Subcutaneous abdominal adipose tissue (tissue), 5 donors: ENCODE measurements around the gene PHTF1.
"Not testable (repeated sequence)": the region's sequence is repeated elsewhere in the genome, so short reads cannot be mapped to it uniquely, and the experiment has no call there.

Experiments used
- H3K27ac ChIP-seq: one replicate; pipeline ENCODE4 v1.7.0; 2013; ENCODE audit warnings: low read depth, mild to moderate bottlenecking, inconsistent platforms, low read length, moderate library complexity
- H3K27me3 ChIP-seq, 5 donors: one replicate each; pipeline ENCODE4 v1.7.0; 2013; ENCODE audit warnings: low read length in 5 of 5, inconsistent platforms in 1 of 5; ENCODE audit not compliant: control insufficient read depth in 5 of 5, insufficient read depth in 4 of 5
- H3K36me3 ChIP-seq, 5 donors: one replicate each; pipeline ENCODE4 v1.7.0; 2013; ENCODE audit warnings: low read length in 5 of 5; ENCODE audit not compliant: control insufficient read depth in 5 of 5, insufficient read depth in 5 of 5
- H3K4me1 ChIP-seq, 5 donors: one replicate each; pipeline ENCODE4 v1.7.0; 2013; ENCODE audit warnings: low read length in 5 of 5, mild to moderate bottlenecking in 3 of 5, moderate library complexity in 1 of 5; ENCODE audit not compliant: control insufficient read depth in 5 of 5, insufficient read depth in 5 of 5
- H3K4me3 ChIP-seq, 5 donors: one replicate each; pipeline ENCODE4 v1.7.0; 2013; ENCODE audit warnings: low read length in 5 of 5, low read depth in 1 of 5
- H3K9ac ChIP-seq, 5 donors: one replicate each; pipeline ENCODE4 v1.7.0; 2013; ENCODE audit warnings: low read length in 5 of 5, mild to moderate bottlenecking in 4 of 5, moderate library complexity in 3 of 5
- H3K9me3 ChIP-seq, 5 donors: one replicate each; pipeline ENCODE4 v1.7.0; 2013; ENCODE audit warnings: low read length in 5 of 5; ENCODE audit not compliant: control insufficient read depth in 5 of 5
- donor health status: healthy.
- donor health status: healthy.
- donor health status: healthy.
- donor health status: healthy.
- donor health status: healthy.

The PHTF1 gene

DNA sequence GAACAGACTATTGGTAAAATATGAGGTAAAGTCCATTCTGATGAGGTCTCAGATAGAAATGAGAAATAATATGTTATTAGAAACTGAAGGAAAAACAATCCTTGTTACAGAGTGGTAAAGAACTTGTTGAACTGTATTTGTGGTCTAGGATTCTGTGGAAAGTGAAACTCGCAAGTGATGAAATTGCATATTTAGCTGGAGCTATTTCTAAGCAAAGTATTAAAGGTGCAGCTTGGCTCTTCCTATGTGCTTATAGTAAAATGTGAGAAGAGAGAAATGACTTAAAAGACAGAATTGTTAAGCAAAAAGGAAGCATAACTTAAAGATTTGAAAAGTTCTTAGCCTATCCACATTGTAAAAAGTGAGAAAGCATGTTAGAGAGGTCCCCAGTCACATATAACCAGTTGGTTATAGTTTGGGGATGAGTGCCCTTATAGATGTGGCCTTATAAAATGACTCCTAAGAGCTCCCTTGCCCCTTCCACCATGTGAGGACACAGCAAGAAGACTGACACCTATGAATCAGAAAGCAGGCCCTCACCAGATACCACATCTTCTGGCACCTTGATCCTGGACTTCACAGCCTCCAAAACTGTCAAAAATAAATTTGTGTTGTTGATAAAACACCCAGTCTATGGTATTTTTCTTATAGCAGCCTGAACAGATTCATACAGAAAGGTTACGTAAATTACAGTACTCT lies 24.8 kb downstream of the PHTF1 start:
- Histone ChIP-seq H3K4me3 (no peak overlapping the region), H3K36me3 (peaks cover 17 to 30% (median 20%) of the 10 kb centered on the region in 5 donors), H3K9ac (no peak overlapping the region), H3K9me3 (no peaks in the 10 kb centered on the region), H3K27me3 (no peaks in the 10 kb centered on the region), H3K27ac (no peak overlapping the region), H3K4me1 (no peaks in the 10 kb centered on the region)

- H3K27ac ChIP-seq, result no peak overlapping the region
- H3K4me3 ChIP-seq, result no peak overlapping the region
- H3K4me1 ChIP-seq, result no peaks in the 10 kb centered on the region
- peaks cover 10 to 24% (median 19%) of the 10 kb centered on the region in 5 donors for H3K36me3 ChIP-seq
- no peaks in the 10 kb centered on the region for H3K9me3 ChIP-seq
- H3K27me3 ChIP-seq, result no peaks in the 10 kb centered on the region
- no peak overlapping the region for H3K9ac ChIP-seq
These were observed 26.5 kb downstream of the PHTF1 start for GRCh38 chr1:113732802-113733201.

DNA sequence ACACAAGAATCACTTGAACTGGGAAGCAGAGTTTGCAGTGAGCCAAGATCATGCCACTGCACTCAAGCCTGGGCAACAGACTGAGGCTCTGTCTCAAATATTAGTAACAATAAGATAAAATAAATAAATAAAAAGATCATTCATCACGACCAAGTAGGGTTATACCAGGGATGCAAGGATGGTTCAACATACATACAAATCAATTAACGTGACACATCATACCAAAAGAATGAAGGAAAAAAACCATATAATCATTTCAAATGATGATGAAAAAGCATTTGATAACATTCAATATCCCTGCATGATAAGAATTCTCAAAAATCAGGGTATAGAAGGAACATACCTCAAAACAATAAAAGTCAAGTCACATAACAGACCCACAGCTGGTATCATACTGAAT lies 38.3 kb downstream of the PHTF1 start:
- no peak overlapping the region for H3K27ac ChIP-seq

DNA sequence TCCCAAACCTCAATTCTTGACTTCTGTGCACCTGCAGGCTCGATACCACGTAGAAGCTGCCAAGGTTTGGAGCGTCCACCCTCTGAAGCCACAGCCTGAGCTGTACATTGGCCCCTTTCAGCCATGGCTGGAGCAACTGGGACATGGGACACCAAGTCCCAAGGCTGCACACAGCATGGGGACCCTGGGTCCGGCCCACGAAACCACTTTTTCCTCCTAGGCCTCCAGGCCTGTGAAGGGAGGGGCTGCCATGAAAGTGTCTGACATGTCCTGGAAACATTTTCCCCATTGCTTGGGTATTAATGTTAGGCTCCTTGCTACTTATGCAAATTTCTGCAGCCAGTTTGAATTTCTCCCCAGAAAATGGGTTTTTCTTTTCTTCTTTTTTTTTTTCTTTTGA lies 40.7 kb downstream of the PHTF1 start:
- not testable (repeated sequence) for H3K9me3 ChIP-seq, H3K27ac ChIP-seq, H3K4me3 ChIP-seq, H3K27me3 ChIP-seq, H3K9ac ChIP-seq, H3K4me1 ChIP-seq
- peaks cover 0 to 22% (median 4%) of the 10 kb centered on the region in 5 donors for H3K36me3 ChIP-seq

More for the DNA sequence above, 38.3 kb downstream of the PHTF1 start:
- Histone ChIP-seq H3K36me3 (peaks cover 0 to 22% (median 6%) of the 10 kb centered on the region in 5 donors), H3K9ac (no peak overlapping the region), H3K4me3 (no peak overlapping the region), H3K9me3 (peaks cover 0 to 4% (median 0%) of the 10 kb centered on the region in 5 donors), H3K27me3 (no peaks in the 10 kb centered on the region), H3K4me1 (no peaks in the 10 kb centered on the region)

DNA sequence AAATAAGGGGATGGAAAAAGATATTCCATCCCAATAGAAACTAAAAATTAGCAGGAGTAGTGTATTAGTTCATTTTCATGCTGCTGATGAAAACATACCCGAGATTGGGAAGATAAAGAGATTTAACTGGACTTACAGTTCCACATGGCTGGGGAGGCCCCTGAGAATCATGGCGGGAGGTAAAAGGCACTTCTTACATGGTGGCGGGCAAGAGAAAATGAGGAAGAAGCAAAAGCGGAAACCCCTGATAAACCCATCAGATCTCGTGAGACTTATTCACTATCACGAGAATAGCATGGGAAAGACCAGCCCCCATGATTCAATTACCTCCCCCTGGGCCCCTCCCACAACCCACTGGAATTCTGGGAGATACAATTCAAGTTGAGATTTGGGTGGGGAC lies 41.8 kb downstream of the PHTF1 start:
- peaks cover 0 to 24% (median 4%) of the 10 kb centered on the region in 5 donors for H3K36me3 ChIP-seq
- H3K9me3 ChIP-seq, H3K27ac ChIP-seq, H3K4me3 ChIP-seq, H3K4me1 ChIP-seq, H3K9ac ChIP-seq, H3K27me3 ChIP-seq: not testable (repeated sequence)

DNA sequence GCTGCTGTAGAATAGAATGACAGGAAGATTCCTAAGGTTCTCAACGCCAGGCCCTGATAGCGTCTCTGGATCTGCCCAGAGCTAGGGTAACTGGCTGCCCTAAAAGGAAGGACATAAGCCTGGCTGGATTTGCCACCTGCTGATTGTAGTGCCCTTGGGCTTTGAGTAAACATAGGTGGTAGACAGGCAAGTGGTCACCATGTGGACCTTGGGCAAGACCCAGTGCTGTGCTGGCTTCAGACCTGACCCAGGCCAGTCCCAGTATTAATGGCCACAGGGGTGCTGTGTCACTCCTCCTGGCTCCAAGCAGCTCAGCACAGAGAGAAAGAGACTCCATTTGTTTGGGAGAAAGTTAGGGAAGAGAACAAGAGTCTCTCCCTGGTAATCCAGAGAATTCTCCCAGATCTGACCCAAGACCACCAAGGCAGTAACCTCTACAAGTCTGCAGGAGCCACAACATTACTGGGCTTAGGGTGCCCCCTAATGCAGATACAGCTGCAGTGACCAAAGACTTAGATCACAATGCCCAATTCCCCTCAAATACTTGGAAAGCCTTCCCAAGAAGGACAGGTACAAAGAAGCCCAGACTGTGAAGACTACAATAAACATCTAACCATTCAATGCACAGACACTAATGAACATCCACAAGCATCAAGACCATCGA lies 44.5 kb downstream of the PHTF1 start:
- peaks cover 0 to 4% (median 0%) of the 10 kb centered on the region in 5 donors for H3K9me3 ChIP-seq
- no peaks in the 10 kb centered on the region for H3K27me3 ChIP-seq
- no peaks in the 10 kb centered on the region for H3K4me1 ChIP-seq
- H3K27ac ChIP-seq, result no peak overlapping the region
- no peak overlapping the region for H3K4me3 ChIP-seq
- H3K9ac ChIP-seq, result no peak overlapping the region
- peaks cover 3 to 32% (median 15%) of the 10 kb centered on the region in 5 donors for H3K36me3 ChIP-seq

- peaks cover 5 to 20% (median 17%) of the 10 kb centered on the region in 5 donors for H3K36me3 ChIP-seq
- no peak overlapping the region for H3K27ac ChIP-seq
- no peaks in the 10 kb centered on the region for H3K9me3 ChIP-seq
- H3K4me3 ChIP-seq, result no peak overlapping the region
- no peaks in the 10 kb centered on the region for H3K27me3 ChIP-seq
- H3K9ac ChIP-seq, result no peak overlapping the region
- H3K4me1 ChIP-seq, result no peaks in the 10 kb centered on the region
These were observed 57.9 kb downstream of the PHTF1 start for GRCh38 chr1:113701429-113701828.

DNA sequence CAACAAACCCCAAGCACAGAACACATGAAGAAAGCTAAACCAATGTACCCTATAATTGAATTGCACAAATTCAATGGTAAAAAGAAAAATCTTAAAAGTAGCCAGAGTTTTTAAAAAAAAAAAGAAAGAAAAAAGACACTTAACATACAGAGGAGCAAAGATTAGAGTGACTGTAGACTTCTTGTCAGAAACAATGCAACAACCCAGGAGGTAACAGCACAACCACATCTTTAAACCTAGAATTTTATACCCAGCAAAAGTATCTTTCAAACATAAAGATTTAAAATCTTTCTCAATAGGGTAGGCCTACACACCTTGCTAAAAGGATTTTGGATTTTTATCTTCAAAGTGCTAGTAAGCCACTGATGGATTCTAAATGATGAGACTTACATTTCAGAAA lies 64.4 kb downstream of the PHTF1 start:
- no peak overlapping the region for H3K4me3 ChIP-seq
- peaks cover 13 to 17% (median 16%) of the 10 kb centered on the region in 5 donors for H3K36me3 ChIP-seq
- H3K9ac ChIP-seq, result no peak overlapping the region
- peaks cover 0 to 11% (median 8%) of the 10 kb centered on the region in 5 donors for H3K9me3 ChIP-seq
- no peaks in the 10 kb centered on the region for H3K27me3 ChIP-seq
- H3K4me1 ChIP-seq, result no peaks in the 10 kb centered on the region
- H3K27ac ChIP-seq, result no peak overlapping the region

- peaks cover 0 to 11% (median 8%) of the 10 kb centered on the region in 5 donors for H3K9me3 ChIP-seq
- H3K4me3 ChIP-seq, result no peak overlapping the region
- peaks cover 7 to 13% (median 10%) of the 10 kb centered on the region in 5 donors for H3K36me3 ChIP-seq
- H3K4me1 ChIP-seq, result no peaks in the 10 kb centered on the region
- H3K27ac ChIP-seq, result no peak overlapping the region
- H3K9ac ChIP-seq, result no peak overlapping the region
- H3K27me3 ChIP-seq, result no peaks in the 10 kb centered on the region
These were observed 66.4 kb downstream of the PHTF1 start for GRCh38 chr1:113692824-113693431.

GRCh38 chr1:113692342-113692741 lies 66.9 kb downstream of the PHTF1 start:
- peaks cover 0 to 11% (median 8%) of the 10 kb centered on the region in 5 donors for H3K9me3 ChIP-seq
- H3K9ac ChIP-seq, result no peak overlapping the region
- no peaks in the 10 kb centered on the region for H3K27me3 ChIP-seq
- H3K4me1 ChIP-seq, result no peaks in the 10 kb centered on the region
- peaks cover 5 to 13% (median 8%) of the 10 kb centered on the region in 5 donors for H3K36me3 ChIP-seq
- no peak overlapping the region for H3K27ac ChIP-seq
- H3K4me3 ChIP-seq, result no peak overlapping the region
